ENCODE results near the gene DIP2C. TPM values are rescaled to one million over a fixed set of nuclear protein-coding genes. Genes with fewer than 3 reads are reported as not detected.

Gene DIP2C
- polyA plus RNA-seq, 3 donors = 0.11 TPM; not detected in 2

DNA sequence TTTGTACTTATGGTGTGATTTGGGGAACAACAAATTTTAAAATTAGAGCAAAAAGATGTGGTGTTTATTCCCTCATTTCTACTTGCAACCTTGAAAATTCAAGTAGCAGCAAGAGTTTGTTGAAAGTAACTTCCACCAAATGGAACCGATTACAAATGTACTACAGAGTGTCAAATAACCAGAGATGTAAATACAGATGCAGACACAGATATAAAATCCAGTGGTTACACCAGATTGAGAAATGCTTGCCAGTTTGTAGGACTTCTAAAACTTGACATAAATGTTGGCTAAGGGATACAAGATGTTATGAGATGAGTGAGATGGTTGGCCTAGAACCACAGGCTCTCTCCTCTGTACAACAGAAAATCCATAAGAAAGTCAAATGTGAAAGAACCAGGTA, 162.1 kb downstream of the DIP2C start:
- intact Hi-C loops (cut with micrococcal nuclease) = no loop called here
- no peak overlapping the region for H3K4me2 ChIP-seq (replicated peaks; ENCODE audit: extremely low read depth, low read length, poor library complexity, severe bottlenecking)
- H3K9me3 Mint-ChIP-seq = peaks cover 0 to 2% (median 0%) of the 10 kb centered on the region in 7 donors
- no peak overlapping the region for H3K4me3 ChIP-seq (replicated peaks in 1 of 3; ENCODE audit: low read depth in 2 of 3, low read length in 3 of 3)
- no peaks in the 10 kb centered on the region for H3K27me3 ChIP-seq (ENCODE audit: control insufficient read depth in 2 of 2, insufficient read depth in 2 of 2, low read length in 2 of 2)
- H3K36me3 Mint-ChIP-seq = no peaks in the 10 kb centered on the region
- H3K36me3 ChIP-seq (replicated peaks in 1 of 2; ENCODE audit: control insufficient read depth in 1 of 2, insufficient read depth in 2 of 2, low read length in 2 of 2) = no peaks in the 10 kb centered on the region
- H3K27me3 Mint-ChIP-seq (ENCODE audit: low read depth in 3 of 3) = peaks cover 3 to 12% (median 9%) of the 10 kb centered on the region in 3 donors
- H3K27ac ChIP-seq (ENCODE audit: low read depth in 1 of 2, low read length in 2 of 2) = no peak overlapping the region
- DNase-seq = no peak
- no peak overlapping the region for H3K27ac Mint-ChIP-seq
- TF ChIP-seq CTCF (IDR thresholded peaks at IDR 0.05) = no peak
- H3K9me3 ChIP-seq (replicated peaks in 1 of 2; ENCODE audit: control insufficient read depth in 1 of 2, insufficient read depth in 1 of 2, low read length in 2 of 2) = no peaks in the 10 kb centered on the region
- no peaks in the 10 kb centered on the region for H3K4me1 ChIP-seq (ENCODE audit: control insufficient read depth in 1 of 2, insufficient read depth in 2 of 2, low read length in 2 of 2)
- H3K4me3 Mint-ChIP-seq = no peak overlapping the region
- H3K9ac ChIP-seq (ENCODE audit: insufficient read depth, low read length, poor library complexity, severe bottlenecking) = no peak overlapping the region
- no peaks in the 10 kb centered on the region for H3K79me2 ChIP-seq (ENCODE audit: insufficient read depth, low read length)
- H2AFZ ChIP-seq (ENCODE audit: insufficient read depth, low read depth, low read length, poor library complexity, severe bottlenecking) = no peak overlapping the region
- no peaks in the 10 kb centered on the region for H4K20me1 ChIP-seq (ENCODE audit: insufficient read depth, low read length)
- no peaks in the 10 kb centered on the region for H3K4me1 Mint-ChIP-seq
- no CpG with 5 or more reads among the region's 1 CpG for WGBS (ENCODE audit: insufficient coverage)

- H3K9ac ChIP-seq (ENCODE audit: insufficient read depth, low read length, poor library complexity, severe bottlenecking) = no peak overlapping the region
- Mint-ChIP-seq H3K36me3 (no peaks in the 10 kb centered on the region), H3K9me3 (peaks cover 0 to 2% (median 0%) of the 10 kb centered on the region in 7 donors), H3K27ac (no peak overlapping the region), H3K27me3 (ENCODE audit: low read depth in 3 of 3) (peaks cover 3 to 12% (median 10%) of the 10 kb centered on the region in 3 donors), H3K4me1 (no peaks in the 10 kb centered on the region), H3K4me3 (no peak overlapping the region)
- no peak overlapping the region for H3K27ac ChIP-seq (ENCODE audit: low read depth in 1 of 2, low read length in 2 of 2)
- no peak overlapping the region for H2AFZ ChIP-seq (ENCODE audit: insufficient read depth, low read depth, low read length, poor library complexity, severe bottlenecking)
- DNase-seq = no peak
- H3K36me3 ChIP-seq (replicated peaks in 1 of 2; ENCODE audit: control insufficient read depth in 1 of 2, insufficient read depth in 2 of 2, low read length in 2 of 2) = no peaks in the 10 kb centered on the region
- 94% methylated on average over 17 of the region's 21 CpGs for WGBS (ENCODE audit: insufficient coverage)
- intact Hi-C loops (cut with micrococcal nuclease) = no loop called here
- H3K4me3 ChIP-seq (replicated peaks in 1 of 3; ENCODE audit: low read depth in 2 of 3, low read length in 3 of 3) = no peak overlapping the region
- H3K9me3 ChIP-seq (replicated peaks in 1 of 2; ENCODE audit: control insufficient read depth in 1 of 2, insufficient read depth in 1 of 2, low read length in 2 of 2) = no peaks in the 10 kb centered on the region
- no peak overlapping the region for H3K4me2 ChIP-seq (replicated peaks; ENCODE audit: extremely low read depth, low read length, poor library complexity, severe bottlenecking)
- no peaks in the 10 kb centered on the region for H4K20me1 ChIP-seq (ENCODE audit: insufficient read depth, low read length)
- no peak for TF ChIP-seq CTCF (IDR thresholded peaks at IDR 0.05)
- no peaks in the 10 kb centered on the region for H3K27me3 ChIP-seq (ENCODE audit: control insufficient read depth in 2 of 2, insufficient read depth in 2 of 2, low read length in 2 of 2)
- H3K4me1 ChIP-seq (ENCODE audit: control insufficient read depth in 1 of 2, insufficient read depth in 2 of 2, low read length in 2 of 2) = no peaks in the 10 kb centered on the region
- no peaks in the 10 kb centered on the region for H3K79me2 ChIP-seq (ENCODE audit: insufficient read depth, low read length)
Measured at GRCh38 chr10:526651-527312, 162.7 kb downstream of the DIP2C start.

Measured in CD14-positive monocyte (primary cell).